KMS-11 (cell line): ENCODE results near the gene ARFGAP1.

ENCODE experiments used
- H2AFZ ChIP-seq: fragments of 200-600 bp; sonication (generic); 2 replicates; pipeline ENCODE4 v1.6.1; 2016; ENCODE audit warnings: antibody characterized with exemption, mixed run types, low read depth
- H3K27ac ChIP-seq: fragments of 200-600 bp; sonication (generic); 2 replicates; pipeline ENCODE4 v1.6.1; 2016; ENCODE audit warnings: mild to moderate bottlenecking, mixed run types
- H3K27me3 ChIP-seq: fragments of 200-600 bp; sonication (generic); 2 replicates; pipeline ENCODE4 v1.6.1; 2017; ENCODE audit warnings: mild to moderate bottlenecking, low read depth, mixed run types, moderate library complexity; ENCODE audit not compliant: insufficient read depth
- H3K36me3 ChIP-seq: fragments of 200-600 bp; sonication (generic); 2 replicates; pipeline ENCODE4 v1.6.1; 2017; ENCODE audit warnings: mild to moderate bottlenecking, mixed run types; ENCODE audit not compliant: insufficient read depth
- H3K4me1 ChIP-seq: fragments of 200-600 bp; sonication (generic); 2 replicates; pipeline ENCODE4 v1.6.1; 2016; ENCODE audit warnings: mild to moderate bottlenecking, low read depth, mixed run types; ENCODE audit not compliant: poor library complexity, severe bottlenecking
- H3K4me2 ChIP-seq: fragments of 200-600 bp; sonication (generic); 2 replicates; pipeline ENCODE4 v1.7.0; 2016; ENCODE audit warnings: mild to moderate bottlenecking, mixed run types
- H3K4me3 ChIP-seq: fragments of 200-600 bp; sonication (generic); IDR thresholded peaks from 2 replicates; pipeline ENCODE4 v1.6.1; 2017; ENCODE audit warnings: low read depth, low read length, mixed read lengths; ENCODE audit not compliant: insufficient read depth
- H3K79me2 ChIP-seq: fragments of 200-600 bp; sonication (generic); 2 replicates; pipeline ENCODE4 v1.6.1; 2016; ENCODE audit warnings: low read depth, mixed run types; ENCODE audit not compliant: insufficient read depth
- H3K9ac ChIP-seq: fragments of 200-600 bp; sonication (generic); 2 replicates; pipeline ENCODE4 v1.6.1; 2016; ENCODE audit warnings: mild to moderate bottlenecking, mixed run types
- H4K20me1 ChIP-seq: fragments of 200-600 bp; sonication (generic); 2 replicates; pipeline ENCODE4 v1.6.1; 2016; ENCODE audit warnings: mild to moderate bottlenecking, mixed run types; ENCODE audit not compliant: insufficient read depth
- TF ChIP-seq, protein P1 (sequence below): fragments of 200-600 bp; sonication (generic); conservative IDR thresholded peaks from 2 replicates; pipeline ENCODE4 v1.6.1; 2017; ENCODE audit warnings: low read depth, mild to moderate bottlenecking, antibody characterized with exemption, low read length, moderate library complexity, mixed read lengths

Gene ARFGAP1

DNA sequence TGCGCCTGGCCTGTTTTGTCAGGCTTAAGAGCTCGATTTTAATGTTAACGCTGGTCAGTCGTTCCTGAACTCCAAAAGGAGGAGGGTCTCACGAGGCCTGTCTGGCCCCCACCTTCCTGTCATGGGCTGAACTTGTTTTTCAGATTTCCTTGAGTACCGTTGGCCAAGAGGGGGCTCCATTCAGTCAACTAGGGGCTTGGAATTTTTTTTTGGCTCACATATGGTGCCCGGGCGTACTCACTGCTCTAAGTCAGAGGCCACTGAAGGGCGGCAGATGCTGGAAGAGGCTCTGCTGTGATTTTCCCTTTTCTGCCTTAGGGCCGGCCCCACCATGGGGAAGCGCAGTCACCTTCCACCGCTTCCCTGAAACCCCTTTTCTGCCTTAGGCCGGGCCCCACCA lies 43.8 kb upstream of the ARFGAP1 start:
- no peaks in the 10 kb centered on the region for H3K79me2 ChIP-seq
- no peak overlapping the region for H3K9ac ChIP-seq
- H3K36me3 ChIP-seq: no peaks in the 10 kb centered on the region
- no peak overlapping the region for H3K27ac ChIP-seq
- H3K4me2 ChIP-seq: no peak overlapping the region
- TF ChIP-seq, protein P1, sequence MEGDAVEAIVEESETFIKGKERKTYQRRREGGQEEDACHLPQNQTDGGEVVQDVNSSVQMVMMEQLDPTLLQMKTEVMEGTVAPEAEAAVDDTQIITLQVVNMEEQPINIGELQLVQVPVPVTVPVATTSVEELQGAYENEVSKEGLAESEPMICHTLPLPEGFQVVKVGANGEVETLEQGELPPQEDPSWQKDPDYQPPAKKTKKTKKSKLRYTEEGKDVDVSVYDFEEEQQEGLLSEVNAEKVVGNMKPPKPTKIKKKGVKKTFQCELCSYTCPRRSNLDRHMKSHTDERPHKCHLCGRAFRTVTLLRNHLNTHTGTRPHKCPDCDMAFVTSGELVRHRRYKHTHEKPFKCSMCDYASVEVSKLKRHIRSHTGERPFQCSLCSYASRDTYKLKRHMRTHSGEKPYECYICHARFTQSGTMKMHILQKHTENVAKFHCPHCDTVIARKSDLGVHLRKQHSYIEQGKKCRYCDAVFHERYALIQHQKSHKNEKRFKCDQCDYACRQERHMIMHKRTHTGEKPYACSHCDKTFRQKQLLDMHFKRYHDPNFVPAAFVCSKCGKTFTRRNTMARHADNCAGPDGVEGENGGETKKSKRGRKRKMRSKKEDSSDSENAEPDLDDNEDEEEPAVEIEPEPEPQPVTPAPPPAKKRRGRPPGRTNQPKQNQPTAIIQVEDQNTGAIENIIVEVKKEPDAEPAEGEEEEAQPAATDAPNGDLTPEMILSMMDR: no peak
- H2AFZ ChIP-seq: no peak overlapping the region
- H3K4me3 ChIP-seq: no peak overlapping the region
- H3K4me1 ChIP-seq: peaks cover 3% of the 10 kb centered on the region
- H3K27me3 ChIP-seq: peaks cover 98% of the 10 kb centered on the region
- H4K20me1 ChIP-seq: no peaks in the 10 kb centered on the region

DNA sequence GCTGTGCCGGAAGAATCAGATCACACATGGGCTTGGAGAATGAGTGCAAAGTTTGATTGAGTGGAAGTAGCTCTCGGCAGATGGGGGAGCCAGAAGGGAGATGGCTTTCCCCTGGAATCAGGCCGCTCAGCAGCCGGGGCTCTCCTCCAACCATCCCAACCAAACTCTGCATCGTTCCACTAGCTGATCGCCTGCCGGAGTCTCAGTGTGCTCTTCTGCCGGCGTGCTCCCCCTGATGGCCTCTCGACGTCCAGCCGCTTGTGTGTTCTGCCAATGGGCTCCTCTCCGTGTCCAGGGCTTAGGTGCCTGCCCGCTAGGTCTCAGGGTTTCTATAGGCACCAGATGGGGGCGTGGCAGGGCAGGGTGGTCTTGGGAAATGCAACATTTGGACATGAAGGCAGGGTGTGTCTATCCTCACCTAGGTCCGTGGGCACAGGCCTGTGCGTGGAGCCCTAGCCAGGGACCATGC lies 41.8 kb upstream of the ARFGAP1 start:
- Histone ChIP-seq H2AFZ (no peak overlapping the region), H3K4me3 (no peak overlapping the region), H3K27ac (no peak overlapping the region), H4K20me1 (no peaks in the 10 kb centered on the region), H3K4me2 (no peak overlapping the region), H3K9ac (no peak overlapping the region), H3K79me2 (no peaks in the 10 kb centered on the region), H3K36me3 (no peaks in the 10 kb centered on the region), H3K27me3 (peaks cover 93% of the 10 kb centered on the region), H3K4me1 (no peaks in the 10 kb centered on the region)
- TF ChIP-seq, protein P1: no peak

DNA sequence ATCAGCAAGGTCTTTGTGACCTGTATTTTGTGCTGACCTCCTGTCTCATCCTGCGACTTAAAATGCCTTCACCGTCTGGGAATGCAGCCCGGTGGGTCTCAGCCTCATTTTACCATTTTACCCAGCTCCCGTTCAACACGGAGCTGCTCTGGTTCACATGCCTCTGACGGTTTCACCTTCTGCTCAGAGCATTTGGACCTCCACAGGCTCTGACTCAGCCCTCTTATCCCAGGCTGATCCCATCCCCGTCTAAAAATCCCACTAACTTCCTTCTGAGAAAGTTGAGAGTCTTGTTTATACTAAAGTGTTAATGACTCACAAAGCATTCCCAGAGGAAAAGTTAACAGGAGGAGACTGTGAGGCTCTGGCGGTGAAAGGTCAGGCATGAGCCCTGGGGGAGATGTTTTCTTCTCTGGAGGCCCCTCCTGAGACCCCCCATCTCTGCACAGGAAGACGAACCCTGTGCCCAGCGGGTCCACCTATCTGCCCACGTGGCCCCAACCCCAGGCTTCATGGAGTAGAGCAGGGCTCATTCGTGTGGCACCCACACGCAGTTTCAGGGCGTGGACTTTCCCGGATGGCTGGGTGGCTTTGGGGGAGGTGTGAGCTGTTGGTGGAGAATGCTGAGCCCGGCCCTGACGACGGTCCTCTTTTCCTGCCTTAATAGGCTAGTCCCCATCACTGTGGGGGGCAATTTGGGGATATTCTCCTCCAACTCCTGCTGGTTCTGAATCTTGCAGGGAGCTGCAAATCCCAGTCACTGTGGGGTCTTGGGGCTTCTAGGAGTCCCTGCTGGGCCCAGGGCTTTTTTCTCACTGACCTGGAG lies 40.2 kb upstream of the ARFGAP1 start:
- Histone ChIP-seq H3K4me3 (no peak overlapping the region), H3K79me2 (no peaks in the 10 kb centered on the region), H2AFZ (no peak overlapping the region), H3K9ac (no peak overlapping the region), H3K4me1 (no peaks in the 10 kb centered on the region), H3K27me3 (peaks cover 94% of the 10 kb centered on the region), H3K36me3 (no peaks in the 10 kb centered on the region), H3K27ac (no peak overlapping the region), H4K20me1 (no peaks in the 10 kb centered on the region), H3K4me2 (no peak overlapping the region)
- TF ChIP-seq, protein P1: no peak

DNA sequence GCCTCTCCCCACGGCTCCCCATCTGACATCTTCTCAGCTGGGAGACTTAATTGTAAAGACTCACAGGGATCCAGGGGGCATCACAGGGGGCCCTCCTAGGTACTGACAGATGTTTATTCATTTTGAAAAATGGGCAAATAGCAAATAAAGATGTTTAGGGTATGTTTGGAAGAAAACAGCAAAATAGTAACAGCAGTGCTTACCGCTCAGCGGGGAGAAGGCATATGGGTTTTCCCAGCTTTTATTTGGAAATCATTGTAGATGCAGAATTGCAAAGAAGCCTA lies 39.6 kb upstream of the ARFGAP1 start:
- TF ChIP-seq, protein P1: no peak
- no peak overlapping the region for H3K27ac ChIP-seq

More for the DNA sequence above, 39.6 kb upstream of the ARFGAP1 start:
- Histone ChIP-seq H3K4me2 (no peak overlapping the region), H2AFZ (no peak overlapping the region), H3K27me3 (peaks cover 96% of the 10 kb centered on the region), H3K36me3 (no peaks in the 10 kb centered on the region), H4K20me1 (no peaks in the 10 kb centered on the region), H3K4me3 (no peak overlapping the region), H3K79me2 (no peaks in the 10 kb centered on the region), H3K4me1 (no peaks in the 10 kb centered on the region), H3K9ac (no peak overlapping the region)
